Measurements from ENCODE around the gene ERCC8.

DNA sequence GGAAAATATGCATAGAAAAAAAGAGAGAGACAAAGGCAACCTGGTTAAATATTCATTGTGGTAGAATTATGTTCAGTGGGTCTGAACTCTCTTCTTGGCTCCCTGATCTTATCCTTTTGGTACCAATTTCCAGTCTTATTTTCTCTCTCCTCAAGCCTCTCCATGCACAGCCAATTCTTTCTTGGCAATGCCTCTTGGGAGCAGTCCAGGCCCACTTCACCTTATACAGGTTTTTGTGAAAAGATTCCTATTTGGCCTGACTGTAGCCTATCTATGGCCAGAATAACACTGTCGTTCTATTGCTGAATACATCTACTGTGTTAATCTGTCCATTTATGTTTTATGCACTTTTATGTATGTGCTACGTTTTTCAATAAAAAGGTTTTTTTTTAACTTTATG, 103.5 kb downstream of the ERCC8 start:
- no peak for TF ChIP-seq CTCF (IDR thresholded peaks at IDR 0.05 in 8 of 11, conservative IDR thresholded peaks at IDR 0.05 in 3 of 11)
- no peak for TF ChIP-seq POLR2A (IDR thresholded peaks at IDR 0.05)
- TF ChIP-seq POLR2AphosphoS5 (IDR thresholded peaks at IDR 0.05) = no peak

Measured in spleen (tissue), 7 donors.